GM18520 (cell line): Measurements from ENCODE around the gene GPR107.

Experiments
- ATAC-seq: cut with Tn5 transposase; IDR thresholded peaks from one replicate; pipeline ENCODE4 v1.9.1; 2021; ENCODE audit not compliant: unreplicated experiment

GPR107 gene

DNA sequence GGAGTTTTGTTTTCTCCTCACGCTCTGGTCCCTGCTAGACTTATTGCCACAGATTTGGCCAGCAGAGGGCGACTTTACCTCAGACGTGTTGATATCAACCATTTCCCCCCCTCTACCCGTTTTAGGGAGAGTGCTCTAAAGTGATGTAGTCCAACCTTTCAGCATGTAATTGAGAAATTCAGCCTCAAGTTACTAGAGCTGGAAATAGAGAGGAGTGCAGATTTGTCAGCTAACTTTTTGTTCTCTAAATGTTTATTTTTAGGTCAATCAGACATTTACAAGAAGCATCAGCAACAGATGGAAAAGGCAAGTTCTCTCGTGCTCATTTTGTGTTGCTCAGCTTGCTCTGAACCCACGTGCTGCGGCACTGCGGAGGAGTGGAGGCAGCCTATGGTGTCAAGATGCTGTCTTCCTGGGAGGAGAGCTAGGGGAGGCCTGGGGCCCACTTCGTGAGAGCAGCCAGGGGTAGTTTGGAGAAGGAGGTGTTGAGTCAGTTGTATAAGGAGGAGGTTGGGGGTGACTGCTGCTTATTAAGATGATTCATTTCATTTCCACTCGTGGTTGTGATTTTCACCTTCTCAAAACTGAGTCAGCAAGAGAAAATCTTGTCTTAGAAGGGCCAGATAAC is 53.6 kb downstream of the GPR107 start:
- no peak for ATAC-seq

GRCh38 chr9:130107955-130108354 is 54.2 kb downstream of the GPR107 start:
- ATAC-seq: no peak

GRCh38 chr9:130110166-130110565 is 56.5 kb downstream of the GPR107 start:
- no peak for ATAC-seq

GRCh38 chr9:130110596-130111021 is 56.9 kb downstream of the GPR107 start:
- no peak for ATAC-seq

GRCh38 chr9:130111786-130112537 is 58.3 kb downstream of the GPR107 start:
- ATAC-seq: no peak

GRCh38 chr9:130112538-130113151 is 58.9 kb downstream of the GPR107 start:
- ATAC-seq: no peak

GRCh38 chr9:130114741-130115140 is 61.0 kb downstream of the GPR107 start:
- no peak for ATAC-seq

GRCh38 chr9:130116346-130116745 is 62.6 kb downstream of the GPR107 start:
- no peak for ATAC-seq

GRCh38 chr9:130117376-130117775 is 63.7 kb downstream of the GPR107 start:
- ATAC-seq: no peak

- ATAC-seq: no peak
Measured at GRCh38 chr9:130117816-130118632, 64.3 kb downstream of the GPR107 start.

GRCh38 chr9:130118841-130119518 is 65.3 kb downstream of the GPR107 start:
- no peak for ATAC-seq

- no peak for ATAC-seq
Measured at GRCh38 chr9:130119519-130120298, 66.0 kb downstream of the GPR107 start.

GRCh38 chr9:130120299-130120587 is 66.5 kb downstream of the GPR107 start:
- no peak for ATAC-seq

- ATAC-seq: no peak
Measured at GRCh38 chr9:130120832-130121231, 67.1 kb downstream of the GPR107 start.

DNA sequence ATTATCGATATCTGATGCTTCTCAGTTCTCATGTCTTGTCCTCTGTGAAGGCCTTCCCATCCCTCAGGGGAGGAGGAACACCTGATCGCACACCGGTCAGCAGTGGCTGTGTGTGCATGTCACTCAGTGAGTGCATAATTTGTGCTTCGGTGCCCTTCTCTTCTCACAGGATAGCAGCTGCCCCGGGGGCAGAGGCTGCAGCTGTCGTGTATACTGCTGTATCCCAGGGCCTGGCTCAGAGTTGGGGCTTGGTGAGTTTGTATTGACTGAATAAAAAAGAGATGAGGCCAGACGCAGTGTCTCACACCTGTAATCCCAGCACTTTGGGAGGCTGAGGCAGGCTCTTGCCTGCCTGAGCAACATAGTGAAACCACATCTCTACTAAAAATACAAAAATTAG is 68.8 kb downstream of the GPR107 start:
- no peak for ATAC-seq

- no peak for ATAC-seq
Measured at GRCh38 chr9:130124085-130124860, 70.6 kb downstream of the GPR107 start.

DNA sequence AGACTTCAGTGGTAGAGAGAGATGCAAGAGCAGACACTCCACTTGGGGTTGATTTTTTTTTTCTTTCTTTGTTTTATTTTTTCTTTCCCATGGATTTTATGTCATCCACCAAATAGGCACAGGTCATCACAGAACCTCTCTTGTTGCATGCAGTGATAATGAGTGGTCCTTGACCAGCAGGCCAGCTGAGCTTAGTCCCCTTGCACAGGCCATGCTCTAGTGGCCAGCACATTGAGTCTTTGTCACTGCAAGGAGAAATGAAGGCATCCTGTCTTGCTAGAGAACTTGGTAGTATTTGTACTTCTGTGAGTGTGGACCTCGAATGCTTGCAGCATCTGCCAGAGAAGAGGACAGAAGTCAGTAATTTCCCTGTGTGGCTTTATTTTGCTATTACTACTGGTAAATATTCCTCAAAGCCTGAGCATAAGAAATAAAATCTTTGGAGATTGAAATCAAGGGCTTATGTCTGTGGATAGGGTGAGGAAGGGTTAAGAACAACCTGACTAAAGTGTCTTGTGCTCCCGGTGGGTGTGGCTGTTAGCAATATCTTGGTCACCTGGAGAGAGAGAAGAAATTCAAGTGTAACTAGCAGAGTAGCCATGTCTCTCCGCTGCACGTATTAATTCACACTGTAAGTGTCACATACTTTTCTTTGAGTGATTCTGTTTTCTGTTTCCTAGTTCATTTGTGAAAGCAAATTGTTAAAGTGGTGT is 73.2 kb downstream of the GPR107 start:
- ATAC-seq: no peak

DNA sequence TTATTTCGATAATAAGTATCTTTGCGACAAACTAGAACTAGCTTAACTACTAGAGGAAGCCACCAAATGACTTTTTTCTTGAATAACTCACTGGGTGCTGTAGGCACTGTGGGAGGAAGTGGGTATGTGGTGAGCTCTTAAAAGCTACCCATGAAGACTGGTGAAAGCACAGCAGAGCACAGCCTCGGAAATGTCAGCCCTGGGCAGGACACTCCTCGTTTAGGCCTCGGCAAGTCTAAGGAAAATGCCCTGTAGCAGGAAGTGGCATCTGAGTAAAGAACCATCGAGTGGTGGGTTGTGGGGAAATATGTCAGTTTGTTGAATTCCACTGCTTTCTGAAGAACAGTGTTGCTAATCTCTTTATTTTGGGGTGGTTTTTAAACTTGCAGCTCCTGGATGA is 74.5 kb downstream of the GPR107 start:
- ATAC-seq: peak; percentile 38
